Hematopoietic multipotent progenitor cell (in vitro differentiated cells): ENCODE measurements around the gene ACAD10. TPM values are rescaled to one million over a fixed set of nuclear protein-coding genes. Genes with fewer than 3 reads are reported as not detected.
A peak's percentile ranks its signal among the peaks of the same experiment; 100 is the strongest.
"Not testable (repeated sequence)": the region's sequence is repeated elsewhere in the genome, so short reads cannot be mapped to it uniquely, and the experiment has no call there.

ENCODE experiments used
- DNase-seq, 3 donors: peaks; one replicate each; pipeline ENCODE4 v3.0.0-alpha.2; 2011 to 2015; ENCODE audit warnings: low read depth in 2 of 3, low spot score in 2 of 3
- total RNA-seq: library from RNA; depleted of rRNA; stranded (reverse); fragments of >200 nt; gene quantifications from one replicate; pipeline ENCODE4 v1.2.3, GENCODE V29; 2012

Gene ACAD10
- 27.5 TPM for total RNA-seq

DNA sequence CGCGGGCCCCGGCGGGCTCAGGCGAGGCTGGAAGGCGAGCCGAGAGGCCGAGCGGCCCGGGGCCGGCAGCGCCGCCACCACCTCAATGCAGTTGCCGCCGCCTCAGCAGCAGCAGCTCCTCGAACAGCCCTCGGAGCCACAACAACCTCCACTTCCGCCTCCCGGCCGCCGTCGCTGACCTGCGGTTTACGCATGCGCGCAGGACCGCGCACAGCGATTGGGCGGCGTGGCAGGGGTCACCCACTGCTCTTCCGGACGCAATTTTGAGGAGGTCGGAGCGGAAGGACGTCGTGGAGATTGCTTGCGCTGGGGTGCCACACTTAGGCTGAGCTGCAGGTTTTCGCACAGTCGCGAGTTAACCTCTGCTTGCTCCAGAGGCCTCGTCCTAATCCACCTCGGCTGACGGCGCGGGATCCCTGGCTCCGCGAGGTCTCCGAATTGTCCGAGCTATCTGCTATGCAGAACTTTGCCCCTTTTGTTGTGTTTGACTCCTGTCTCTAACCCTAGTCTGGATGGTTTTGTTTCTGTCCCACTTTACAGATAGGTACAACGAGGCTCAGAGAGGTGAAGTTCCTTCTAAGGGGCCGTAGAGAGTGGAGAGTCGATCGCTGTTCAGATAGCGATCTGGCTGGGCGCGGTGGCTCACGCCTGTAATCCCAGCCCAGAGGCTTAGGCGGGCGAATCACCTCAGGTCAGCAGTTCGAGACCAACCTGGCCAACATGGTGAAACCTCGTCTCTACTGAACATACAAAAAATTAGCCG, at the start of gene ACAD10, which contains the start of gene BRAP:
ACAD10 (plus strand) TSS at position 243 of the 763 bp plus-strand sequence. CDS start 6,657 bp downstream, outside the sequence.
BRAP (minus strand) TSS at position 146 of the 763 bp plus-strand sequence. CDS start 164 bp downstream, outside the sequence.
- DNase-seq, result peak; percentile 95 to 98 (median 96)

DNA sequence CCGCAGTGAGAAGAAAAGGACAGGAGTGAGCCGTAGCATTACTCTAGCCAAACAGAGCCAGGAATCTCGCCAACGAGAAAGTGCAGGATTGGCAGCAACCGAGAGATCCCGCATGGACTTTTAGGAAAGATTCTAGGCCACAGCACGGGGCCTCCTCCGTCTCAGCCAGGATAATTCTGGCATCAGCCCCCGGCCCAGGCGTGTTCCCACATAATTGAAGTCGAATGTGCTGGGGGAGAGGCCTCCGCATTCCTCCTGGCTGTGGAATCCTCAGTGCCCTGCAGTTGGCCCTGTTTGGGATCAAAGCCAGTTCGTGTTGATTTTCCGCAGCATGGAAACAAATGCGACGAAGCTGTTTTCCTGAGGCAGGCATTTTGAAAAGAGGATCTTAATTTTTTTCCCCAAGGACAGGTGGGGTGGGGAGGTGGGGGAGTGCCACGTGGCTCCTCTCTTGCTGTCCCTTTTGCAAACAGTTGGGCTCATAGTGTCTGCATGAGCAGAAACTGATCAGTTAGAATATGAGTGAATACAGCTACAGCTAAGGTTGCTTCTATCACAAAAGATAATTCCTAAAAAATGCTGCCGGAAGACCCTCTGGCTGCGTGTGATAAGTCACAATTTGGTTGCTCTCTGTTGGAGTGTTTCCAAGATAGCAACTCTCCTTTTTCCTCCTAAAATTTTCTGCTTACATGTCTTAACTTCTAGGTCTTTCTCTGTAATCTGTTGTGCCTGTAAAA, 49.5 kb upstream of the ACAD10 start:
- peak in 2 of 3 donors; percentile 5 to 21 for DNase-seq

GRCh38 chr12:111638556-111638955, 47.3 kb upstream of the ACAD10 start:
- no peak for DNase-seq

DNA sequence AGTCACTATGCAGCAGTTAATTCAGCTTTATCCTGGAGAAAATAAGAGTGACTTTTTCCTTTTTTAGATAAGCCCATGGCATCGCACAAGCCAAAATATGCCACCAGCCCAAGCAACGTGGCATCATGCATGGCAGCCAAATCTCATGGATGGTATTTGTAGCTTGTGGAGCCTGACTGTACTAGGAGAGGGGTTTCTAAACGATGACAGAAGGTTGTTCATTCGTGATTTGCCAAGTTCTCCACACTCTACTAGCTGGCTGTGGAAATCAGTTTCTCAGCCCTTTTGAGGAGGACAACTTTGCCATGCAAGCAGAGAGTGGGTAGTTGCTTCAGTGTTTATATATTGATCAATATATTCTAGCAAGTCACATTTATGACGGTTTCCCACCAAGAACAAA, 45.3 kb upstream of the ACAD10 start:
- no peak for DNase-seq

DNA sequence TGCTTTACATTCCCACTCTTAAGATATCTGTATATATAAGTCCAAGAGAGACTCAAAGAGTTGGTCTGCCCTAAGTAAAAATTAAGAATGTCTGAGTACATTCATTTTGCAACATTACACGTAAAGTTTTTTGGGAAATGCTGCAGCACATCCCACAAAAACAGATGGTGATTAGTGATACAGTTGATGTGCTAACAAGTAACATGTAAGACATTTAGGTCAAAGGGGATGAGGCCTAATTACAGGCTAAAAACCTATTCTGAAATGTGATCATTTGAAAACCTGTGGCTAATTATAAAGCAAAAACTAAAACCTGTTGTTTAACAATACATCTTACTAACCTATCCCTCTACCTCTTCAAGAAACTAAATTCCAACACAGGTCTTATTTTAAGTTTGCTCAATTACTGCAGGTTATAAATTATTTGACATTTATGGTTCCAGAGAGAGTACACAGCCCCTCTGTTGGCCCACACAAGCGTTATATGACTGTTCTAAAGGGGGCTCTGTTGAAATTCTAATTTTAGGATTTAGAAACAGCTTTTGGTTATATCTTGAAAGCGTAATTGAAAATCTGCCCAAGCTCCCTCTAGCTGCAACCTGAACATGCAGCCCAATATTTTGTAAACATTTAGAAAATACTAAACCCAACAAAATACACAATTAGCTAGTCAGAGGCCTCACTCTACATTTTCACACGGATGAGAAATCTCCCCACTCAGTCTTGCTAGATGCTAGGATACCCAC, 43.0 kb upstream of the ACAD10 start:
- no peak for DNase-seq

GRCh38 chr12:111643427-111643826, 42.4 kb upstream of the ACAD10 start:
- DNase-seq, result no peak

DNA sequence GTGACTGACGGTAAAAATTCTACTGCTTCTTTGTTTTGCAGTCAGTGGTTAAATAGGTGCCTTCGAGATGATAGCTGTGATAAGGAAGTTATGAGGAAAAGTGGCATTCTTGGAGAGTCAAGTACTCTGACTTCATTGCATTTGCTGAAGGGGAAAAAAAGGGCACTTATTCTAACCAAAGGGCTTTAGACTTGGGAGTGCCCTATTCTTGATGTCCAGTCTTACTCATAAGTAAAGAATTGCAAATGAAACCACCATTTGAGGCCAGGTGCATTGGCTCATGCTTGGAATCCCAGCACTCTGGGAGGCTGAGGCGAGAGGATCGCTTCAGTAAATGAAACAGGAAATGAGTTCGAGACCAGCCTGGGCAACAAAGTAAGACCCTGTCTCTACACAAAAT, 40.4 kb upstream of the ACAD10 start:
- DNase-seq, result no peak

DNA sequence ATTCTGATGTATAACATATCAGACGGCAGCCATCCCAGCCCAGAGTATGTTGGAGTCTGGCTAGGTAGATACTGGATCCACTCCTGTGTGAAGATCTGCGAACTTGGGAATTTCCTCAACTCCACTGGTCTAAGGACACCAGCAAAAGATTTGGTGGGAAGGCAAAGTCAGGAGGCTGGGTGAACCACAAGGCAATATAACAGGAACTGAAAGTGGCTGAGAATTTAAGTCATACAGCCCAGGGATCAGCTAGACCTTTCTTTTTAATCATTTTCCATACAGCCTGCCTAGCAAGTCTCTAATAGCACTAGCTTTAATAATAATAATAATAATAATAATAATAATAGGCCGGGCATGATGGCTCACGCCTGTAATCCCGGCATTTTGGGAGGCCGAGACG, 34.9 kb upstream of the ACAD10 start:
- DNase-seq, result no peak

- not testable (repeated sequence) for DNase-seq
Observed at GRCh38 chr12:111652530-111652929, 33.3 kb upstream of the ACAD10 start.

DNA sequence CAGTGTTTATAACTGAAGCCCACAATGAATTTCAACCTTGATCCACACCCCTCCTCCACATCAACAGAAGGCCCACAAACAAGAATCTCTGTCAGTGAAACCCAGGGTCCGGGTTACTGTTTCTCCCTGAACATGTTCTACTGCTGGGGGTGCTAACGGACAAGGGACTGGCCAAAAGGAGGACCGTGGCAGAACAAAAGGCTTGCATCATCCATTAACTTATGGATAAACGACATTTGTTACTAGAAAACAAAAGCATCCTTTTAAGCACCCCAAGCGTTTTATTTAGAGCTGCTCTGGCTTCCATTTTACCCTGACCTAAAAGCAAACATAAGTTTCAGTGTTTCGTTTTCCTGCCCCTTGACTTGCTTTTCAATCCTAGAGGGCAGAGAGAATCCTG, 32.3 kb upstream of the ACAD10 start:
- DNase-seq, result no peak

DNA sequence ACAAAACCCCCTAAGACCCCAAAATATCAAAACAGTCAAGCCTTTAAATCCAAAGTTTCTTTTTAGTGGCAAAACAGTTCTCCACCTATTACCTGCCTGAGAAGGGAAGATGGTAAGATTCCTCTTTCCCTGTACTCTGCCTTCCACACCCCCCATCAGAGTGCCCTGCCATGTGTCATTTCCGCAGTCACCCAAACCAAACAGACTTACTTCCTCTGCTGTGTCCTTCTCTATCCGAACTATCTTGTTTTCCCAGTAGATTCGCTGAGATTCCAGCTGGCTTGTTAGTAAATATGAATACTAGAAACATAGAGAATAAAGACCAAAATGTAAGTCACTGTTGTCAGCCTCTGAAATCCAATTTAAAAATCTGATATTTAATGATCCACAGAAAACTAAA, 30.5 kb upstream of the ACAD10 start:
- DNase-seq, result no peak

DNA sequence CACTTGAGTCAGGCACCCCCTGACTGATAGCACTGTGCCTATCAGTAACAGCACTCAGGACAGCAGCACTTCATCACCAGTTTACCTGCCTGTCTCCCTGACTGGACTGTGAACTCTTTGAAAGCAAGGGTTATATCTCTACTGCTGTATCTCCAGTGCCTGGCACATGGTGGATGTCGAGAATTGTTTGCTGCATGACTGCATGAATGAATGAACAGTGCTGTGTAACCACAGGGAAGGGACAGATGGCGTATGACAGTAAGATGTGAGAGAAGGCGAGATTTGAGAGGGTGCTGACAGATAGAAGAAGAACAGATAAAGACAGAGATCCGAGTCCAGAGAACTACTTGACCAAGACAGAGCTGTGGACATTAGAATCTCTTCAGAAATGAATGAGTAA, 29.8 kb upstream of the ACAD10 start:
- no peak for DNase-seq

DNA sequence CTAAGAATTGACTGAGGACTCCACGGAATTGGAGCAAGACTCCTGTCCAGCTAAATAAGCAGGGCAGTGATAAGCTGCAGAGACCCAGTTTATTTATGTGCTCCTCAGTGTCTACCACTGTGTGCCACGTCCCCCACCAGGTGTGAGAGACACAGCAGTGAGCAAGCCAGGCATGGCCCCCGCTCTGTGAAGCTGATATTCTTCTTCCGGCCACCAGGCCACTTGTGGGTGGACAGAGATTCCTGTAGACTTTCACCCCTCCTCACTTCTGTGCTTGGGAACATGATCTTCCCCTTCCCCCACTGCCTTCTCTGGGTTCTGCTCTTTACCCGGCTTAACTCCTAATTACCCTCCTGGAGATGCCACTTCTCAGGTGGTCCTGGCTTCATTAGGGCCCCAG, 21.4 kb upstream of the ACAD10 start:
- DNase-seq, result no peak

GRCh38 chr12:111664961-111665865, 20.6 kb upstream of the ACAD10 start:
- no peak for DNase-seq

DNA sequence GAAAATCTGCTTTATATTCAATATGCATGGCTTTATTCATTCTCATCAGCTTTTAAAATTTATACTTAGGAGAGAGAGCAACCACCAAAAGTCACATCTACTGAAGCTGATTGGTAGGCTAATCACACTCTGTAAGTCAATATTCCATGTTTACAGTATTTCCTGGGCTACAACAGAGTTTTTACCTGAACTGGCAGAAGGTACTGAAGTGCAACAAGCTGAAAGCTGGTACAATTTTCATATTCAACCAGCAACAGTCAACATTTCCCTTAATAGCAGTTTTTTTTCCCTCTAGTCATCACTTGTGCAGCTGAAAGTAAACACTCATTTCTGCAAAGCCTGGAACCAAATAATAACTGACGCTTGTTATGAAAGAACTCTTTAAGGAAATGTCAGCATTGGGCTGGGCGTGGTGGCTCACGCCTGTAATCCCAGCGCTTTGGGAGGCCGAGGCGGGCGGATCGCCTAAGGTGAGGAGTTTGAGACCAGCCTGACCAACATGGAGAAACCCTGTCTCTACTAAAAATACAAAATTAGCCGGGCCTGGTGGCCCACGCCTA, 13.0 kb upstream of the ACAD10 start:
- no peak for DNase-seq

DNA sequence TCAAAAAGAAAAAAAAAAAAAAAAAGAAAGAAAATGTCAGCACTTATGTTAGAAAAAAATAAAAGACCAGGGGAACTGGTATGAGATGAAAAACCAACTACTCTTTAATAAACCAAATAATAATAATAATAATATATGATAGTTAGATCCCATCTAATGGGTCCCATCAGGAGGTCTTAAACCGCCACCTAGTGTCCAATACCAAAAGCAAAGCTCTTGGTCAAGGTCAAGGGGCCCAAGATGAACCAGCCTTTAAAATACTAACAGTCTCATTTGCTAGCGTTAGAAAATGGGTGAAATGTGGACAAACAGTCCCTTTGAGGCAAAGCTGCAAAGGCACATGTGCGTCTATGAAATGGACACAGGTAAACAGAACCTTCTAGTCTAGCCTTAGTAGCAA, 12.3 kb upstream of the ACAD10 start:
- peak in 1 of 3 donors; percentile 14 for DNase-seq

DNA sequence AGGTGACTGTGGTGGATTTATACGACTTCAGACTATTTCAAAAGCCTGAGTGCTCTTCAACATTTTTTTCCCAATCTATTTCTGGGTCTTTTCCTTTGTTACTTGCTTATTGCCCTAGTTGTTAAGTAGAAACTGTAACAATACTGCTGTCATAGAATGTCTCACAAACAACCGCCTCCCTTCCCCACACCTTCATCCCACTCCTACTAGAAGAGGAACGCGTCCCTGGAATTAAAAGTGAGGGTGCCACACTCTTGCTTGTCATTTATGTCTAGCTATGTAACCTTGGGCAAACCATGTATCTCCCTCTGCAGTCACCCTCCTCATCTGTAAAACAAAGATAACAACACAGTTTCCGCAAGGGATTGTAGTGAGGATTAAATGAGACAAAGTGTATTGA, 8.7 kb upstream of the ACAD10 start:
- DNase-seq, result no peak

DNA sequence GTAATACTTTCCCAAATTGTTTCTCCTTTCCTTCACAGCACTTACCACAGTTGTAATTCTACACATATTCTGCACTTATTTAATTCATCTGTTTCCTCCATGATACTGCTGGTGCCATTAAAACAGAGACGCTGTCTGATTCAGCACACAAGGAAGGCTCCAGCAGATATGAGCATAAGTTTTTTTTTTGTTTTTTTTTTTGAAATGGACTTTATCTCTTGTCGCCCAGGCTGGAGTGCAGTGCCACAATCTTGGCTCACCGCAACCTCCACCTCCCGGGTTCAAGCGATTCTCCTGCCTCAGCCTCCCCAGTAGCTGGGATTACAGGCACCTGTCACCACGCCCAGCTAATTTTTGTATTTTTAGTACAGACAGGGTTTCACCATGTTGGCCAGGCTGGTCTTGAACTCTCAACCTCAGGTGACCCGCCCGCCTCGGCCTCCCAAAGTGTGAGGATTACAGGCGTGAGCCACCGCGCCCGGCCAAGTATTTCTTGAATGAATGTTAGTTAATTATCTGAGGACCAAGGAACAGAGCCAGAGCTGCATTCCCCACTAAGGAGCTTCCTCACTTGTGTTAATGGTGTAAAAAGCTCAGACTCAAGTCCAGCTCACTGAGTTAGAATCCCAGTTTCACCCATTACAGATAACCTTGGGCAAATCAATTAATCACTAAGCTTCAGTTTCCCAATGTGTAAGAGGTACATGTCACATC, 1.2 kb upstream of the ACAD10 start:
- not testable (repeated sequence) for DNase-seq

- peak in 1 of 3 donors; percentile 24 for DNase-seq
Observed at GRCh38 chr12:111685322-111685810, 487 bp upstream of the ACAD10 start.
